Duodenal mucosa (tissue), 2 donors: ENCODE data around the gene MAPK4.

Source experiments
- H3K27ac ChIP-seq: one replicate; pipeline ENCODE4 v1.7.0; 2013; ENCODE audit warnings: low read depth, low read length
- H3K27me3 ChIP-seq, 2 donors: one replicate each; pipeline ENCODE4 v1.7.0; 2013; ENCODE audit warnings: low read length in 2 of 2, control low read depth in 1 of 2; ENCODE audit not compliant: insufficient read depth in 2 of 2, control insufficient read depth in 1 of 2
- H3K36me3 ChIP-seq, 2 donors: one replicate each; pipeline ENCODE4 v1.7.0; 2013; ENCODE audit warnings: low read length in 2 of 2, control low read depth in 1 of 2; ENCODE audit not compliant: insufficient read depth in 2 of 2, control insufficient read depth in 1 of 2
- H3K4me1 ChIP-seq, 2 donors: one replicate each; pipeline ENCODE4 v1.7.0; 2013; ENCODE audit warnings: low read length in 2 of 2, control low read depth in 1 of 2; ENCODE audit not compliant: insufficient read depth in 2 of 2, control insufficient read depth in 1 of 2
- H3K4me3 ChIP-seq, 2 donors: one replicate each; pipeline ENCODE4 v1.7.0; 2013; ENCODE audit warnings: low read length in 2 of 2, low read depth in 1 of 2
- H3K9ac ChIP-seq, 2 donors: one replicate each; pipeline ENCODE4 v1.7.0; 2013; ENCODE audit warnings: low read length in 2 of 2, low read depth in 1 of 2
- H3K9me3 ChIP-seq, 2 donors: one replicate each; pipeline ENCODE4 v1.7.0; 2013; ENCODE audit warnings: low read length in 2 of 2, control low read depth in 1 of 2; ENCODE audit not compliant: control insufficient read depth in 1 of 2

MAPK4 gene

GRCh38 chr18:50647792-50648191, 87.9 kb downstream of the MAPK4 start:
- Histone ChIP-seq H3K9me3 (no peaks in the 10 kb centered on the region), H3K4me1 (no peaks in the 10 kb centered on the region), H3K36me3 (no peaks in the 10 kb centered on the region), H3K9ac (no peak overlapping the region), H3K27me3 (no peaks in the 10 kb centered on the region), H3K4me3 (no peak overlapping the region), H3K27ac (no peak overlapping the region)

- Histone ChIP-seq H3K4me3 (no peak overlapping the region), H3K4me1 (peaks cover 0 to 8% of the 10 kb centered on the region in 2 donors), H3K9ac (no peak overlapping the region), H3K9me3 (no peaks in the 10 kb centered on the region), H3K27me3 (no peaks in the 10 kb centered on the region), H3K27ac (no peak overlapping the region), H3K36me3 (no peaks in the 10 kb centered on the region)
These were observed 89.9 kb downstream of the MAPK4 start for GRCh38 chr18:50649821-50650220.

- peaks cover 0 to 8% of the 10 kb centered on the region in 2 donors for H3K4me1 ChIP-seq
- H3K36me3 ChIP-seq, result no peaks in the 10 kb centered on the region
- no peak overlapping the region for H3K9ac ChIP-seq
- H3K27ac ChIP-seq, result no peak overlapping the region
- no peaks in the 10 kb centered on the region for H3K27me3 ChIP-seq
- H3K4me3 ChIP-seq, result no peak overlapping the region
- no peaks in the 10 kb centered on the region for H3K9me3 ChIP-seq
These were observed 91.4 kb downstream of the MAPK4 start for GRCh38 chr18:50651334-50651733.

- Histone ChIP-seq H3K4me1 (peaks cover 0 to 8% of the 10 kb centered on the region in 2 donors), H3K27ac (no peak overlapping the region), H3K4me3 (no peak overlapping the region), H3K36me3 (no peaks in the 10 kb centered on the region), H3K27me3 (no peaks in the 10 kb centered on the region), H3K9ac (no peak overlapping the region), H3K9me3 (no peaks in the 10 kb centered on the region)
These were observed 93.7 kb downstream of the MAPK4 start for GRCh38 chr18:50653402-50654093.

DNA sequence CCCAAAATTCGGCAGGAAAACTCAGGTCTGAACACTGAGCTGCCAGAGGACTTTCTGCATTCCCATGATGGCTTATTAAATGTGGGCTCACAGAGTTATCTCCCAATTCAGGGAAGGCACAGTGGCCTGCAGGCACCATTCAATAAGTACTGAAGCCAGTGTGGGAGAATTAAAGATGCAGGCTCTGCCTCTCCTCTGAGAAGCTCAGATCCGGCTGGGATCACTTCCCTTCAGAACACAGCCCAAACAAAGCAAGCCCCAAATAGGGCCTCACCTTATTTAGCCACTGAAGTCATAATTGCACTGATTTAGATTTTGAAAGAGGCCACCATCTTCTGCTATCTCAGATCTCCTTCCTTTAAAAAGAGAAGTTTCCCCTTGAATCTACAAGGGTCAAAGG, 94.3 kb downstream of the MAPK4 start:
- H3K36me3 ChIP-seq, result no peaks in the 10 kb centered on the region
- H3K9ac ChIP-seq, result no peak overlapping the region
- no peak overlapping the region for H3K27ac ChIP-seq
- H3K27me3 ChIP-seq, result no peaks in the 10 kb centered on the region
- H3K4me1 ChIP-seq, result peaks cover 0 to 8% of the 10 kb centered on the region in 2 donors
- H3K9me3 ChIP-seq, result no peaks in the 10 kb centered on the region
- H3K4me3 ChIP-seq, result peak overlapping the region in 1 of 2 donors; percentile 32

GRCh38 chr18:50654658-50655550, 95.0 kb downstream of the MAPK4 start:
- Histone ChIP-seq H3K27me3 (no peaks in the 10 kb centered on the region), H3K4me1 (peaks cover 0 to 8% of the 10 kb centered on the region in 2 donors), H3K27ac (no peak overlapping the region), H3K36me3 (no peaks in the 10 kb centered on the region), H3K4me3 (peak overlapping the region in 1 of 2 donors; percentile 32), H3K9me3 (no peaks in the 10 kb centered on the region), H3K9ac (no peak overlapping the region)

DNA sequence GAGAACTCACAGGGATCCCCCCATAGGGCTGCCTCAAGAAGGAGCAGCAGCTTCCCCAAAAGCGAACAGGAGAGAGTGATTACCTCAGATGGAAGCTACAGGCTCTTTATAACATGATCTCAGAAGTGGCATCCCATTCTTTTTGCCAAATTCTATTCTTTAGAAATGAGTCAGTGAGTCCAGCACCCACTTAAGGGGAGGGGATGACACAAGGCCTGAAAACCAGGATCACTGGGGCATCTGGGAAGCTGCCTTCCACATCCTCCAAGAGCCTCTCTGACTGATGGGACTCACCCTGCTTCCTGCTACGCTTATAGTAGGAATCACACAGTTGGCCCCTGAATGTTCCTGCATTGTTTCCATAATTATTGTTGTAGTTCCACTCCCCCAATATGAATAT, 96.5 kb downstream of the MAPK4 start:
- H3K36me3 ChIP-seq, result no peaks in the 10 kb centered on the region
- no peaks in the 10 kb centered on the region for H3K9me3 ChIP-seq
- no peak overlapping the region for H3K4me3 ChIP-seq
- H3K4me1 ChIP-seq, result peaks cover 0 to 8% of the 10 kb centered on the region in 2 donors
- no peak overlapping the region for H3K9ac ChIP-seq
- no peaks in the 10 kb centered on the region for H3K27me3 ChIP-seq
- no peak overlapping the region for H3K27ac ChIP-seq

GRCh38 chr18:50656841-50657470, 97.1 kb downstream of the MAPK4 start:
- peaks cover 0 to 8% of the 10 kb centered on the region in 2 donors for H3K4me1 ChIP-seq
- H3K27ac ChIP-seq, result no peak overlapping the region
- no peaks in the 10 kb centered on the region for H3K36me3 ChIP-seq
- H3K9ac ChIP-seq, result no peak overlapping the region
- H3K4me3 ChIP-seq, result no peak overlapping the region
- no peaks in the 10 kb centered on the region for H3K27me3 ChIP-seq
- peaks cover 0 to 3% of the 10 kb centered on the region in 2 donors for H3K9me3 ChIP-seq

GRCh38 chr18:50658601-50659000, 98.7 kb downstream of the MAPK4 start:
- H3K9ac ChIP-seq, result no peak overlapping the region
- no peaks in the 10 kb centered on the region for H3K27me3 ChIP-seq
- peaks cover 0 to 8% of the 10 kb centered on the region in 2 donors for H3K4me1 ChIP-seq
- H3K27ac ChIP-seq, result no peak overlapping the region
- H3K36me3 ChIP-seq, result no peaks in the 10 kb centered on the region
- peaks cover 0 to 6% of the 10 kb centered on the region in 2 donors for H3K9me3 ChIP-seq
- H3K4me3 ChIP-seq, result no peak overlapping the region
